Right atrium auricular region (tissue), 2 donors: ENCODE data around the gene DFFB. TPM values are rescaled to one million over a fixed set of nuclear protein-coding genes. Genes with fewer than 3 reads are reported as not detected.
A peak's percentile ranks its signal among the peaks of the same experiment; 100 is the strongest.

Experiments used
- DNase-seq: peaks from one replicate; pipeline ENCODE4 v3.0.0-alpha.2; 2019; ENCODE audit warnings: low spot score
- H3K27ac ChIP-seq, 2 donors: fragments of 200-600 bp; sonication (generic); 1 replicate in 1 of 2; 2 replicates in 1 of 2; pipeline ENCODE4 v1.5.1; 2016 to 2019
- H3K27me3 ChIP-seq, 2 donors: fragments of 200-600 bp; sonication (generic); one replicate each; pipeline versions ENCODE4 v1.5.1 to v1.6.0; 2017 to 2019
- H3K36me3 ChIP-seq: fragments of 200-600 bp; sonication (generic); one replicate; pipeline ENCODE4 v1.5.1; 2016
- H3K4me1 ChIP-seq, 2 donors: fragments of 200-600 bp; sonication (generic); one replicate each; pipeline versions ENCODE4 v1.5.1 to v1.6.0; 2017 to 2019
- H3K4me3 ChIP-seq, 2 donors: fragments of 200-600 bp; sonication (generic); 1 replicate in 1 of 2; 2 replicates in 1 of 2; pipeline ENCODE4 v1.5.1; 2017 to 2019; ENCODE audit warnings: mild to moderate bottlenecking in 1 of 2, moderate library complexity in 1 of 2
- H3K9me3 ChIP-seq, 2 donors: fragments of 200-600 bp; sonication (generic); one replicate each; pipeline ENCODE4 v1.5.1; 2019
- total RNA-seq, 2 donors: library from RNA; depleted of rRNA; stranded (reverse); fragments of >200 nt; gene quantifications; one replicate each; pipeline ENCODE4 v1.1.0, GENCODE V29; 2016
- TF ChIP-seq, protein P1 (sequence below), 2 donors: fragments of 200-600 bp; sonication (generic); IDR thresholded peaks; one replicate each; pipeline ENCODE4 v1.5.1; 2019; ENCODE audit warnings: antibody characterized with exemption in 2 of 2

The DFFB gene
- total RNA-seq, 2 donors from 2014 or later = 3.2 to 5.3 TPM

DNA sequence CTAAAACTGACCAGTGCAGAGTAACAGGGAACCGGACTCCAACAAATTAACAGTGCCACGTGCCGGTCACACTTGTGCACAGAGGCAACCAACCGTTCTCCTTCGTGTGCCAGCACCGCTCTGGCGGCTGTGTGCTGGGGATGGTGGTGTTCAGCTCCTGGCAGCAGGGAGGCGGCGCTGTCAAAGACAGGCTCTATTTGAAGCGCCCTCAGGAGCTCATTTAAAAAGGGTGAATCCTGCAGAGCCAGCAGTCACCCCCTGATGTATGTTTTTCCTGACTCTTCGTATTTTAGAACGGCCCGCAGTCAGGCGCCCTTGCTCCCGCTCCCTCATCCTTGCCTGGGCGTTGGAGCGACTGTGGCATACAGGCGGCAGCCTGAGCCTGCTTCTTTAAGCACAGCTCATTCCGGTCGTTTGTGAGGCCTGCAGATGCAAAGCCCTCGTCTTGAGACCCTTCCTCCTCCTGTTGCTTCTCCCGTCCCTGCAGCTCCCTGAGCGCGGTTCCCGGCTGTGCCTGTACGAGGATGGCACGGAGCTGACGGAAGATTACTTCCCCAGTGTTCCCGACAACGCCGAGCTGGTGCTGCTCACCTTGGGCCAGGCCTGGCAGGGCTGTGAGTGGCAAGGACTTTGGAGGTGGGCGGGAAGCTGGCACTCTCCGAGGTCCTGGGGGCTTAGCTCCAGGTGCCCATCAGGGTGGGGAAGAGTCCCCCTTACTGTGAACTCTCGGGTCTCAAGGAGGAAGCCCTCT, 1.1 kb downstream of the DFFB start:
- DNase-seq = no peak
- Histone ChIP-seq H3K27ac (no peak overlapping the region), H3K36me3 (no peaks in the 10 kb centered on the region), H3K4me3 (peak overlapping the region; percentile 72 to 96), H3K9me3 (no peaks in the 10 kb centered on the region), H3K27me3 (no peaks in the 10 kb centered on the region), H3K4me1 (peaks cover 0 to 21% of the 10 kb centered on the region in 2 donors)
- TF ChIP-seq, protein P1, sequence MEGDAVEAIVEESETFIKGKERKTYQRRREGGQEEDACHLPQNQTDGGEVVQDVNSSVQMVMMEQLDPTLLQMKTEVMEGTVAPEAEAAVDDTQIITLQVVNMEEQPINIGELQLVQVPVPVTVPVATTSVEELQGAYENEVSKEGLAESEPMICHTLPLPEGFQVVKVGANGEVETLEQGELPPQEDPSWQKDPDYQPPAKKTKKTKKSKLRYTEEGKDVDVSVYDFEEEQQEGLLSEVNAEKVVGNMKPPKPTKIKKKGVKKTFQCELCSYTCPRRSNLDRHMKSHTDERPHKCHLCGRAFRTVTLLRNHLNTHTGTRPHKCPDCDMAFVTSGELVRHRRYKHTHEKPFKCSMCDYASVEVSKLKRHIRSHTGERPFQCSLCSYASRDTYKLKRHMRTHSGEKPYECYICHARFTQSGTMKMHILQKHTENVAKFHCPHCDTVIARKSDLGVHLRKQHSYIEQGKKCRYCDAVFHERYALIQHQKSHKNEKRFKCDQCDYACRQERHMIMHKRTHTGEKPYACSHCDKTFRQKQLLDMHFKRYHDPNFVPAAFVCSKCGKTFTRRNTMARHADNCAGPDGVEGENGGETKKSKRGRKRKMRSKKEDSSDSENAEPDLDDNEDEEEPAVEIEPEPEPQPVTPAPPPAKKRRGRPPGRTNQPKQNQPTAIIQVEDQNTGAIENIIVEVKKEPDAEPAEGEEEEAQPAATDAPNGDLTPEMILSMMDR (IDR thresholded peaks at IDR 0.05) = no peak

DNA sequence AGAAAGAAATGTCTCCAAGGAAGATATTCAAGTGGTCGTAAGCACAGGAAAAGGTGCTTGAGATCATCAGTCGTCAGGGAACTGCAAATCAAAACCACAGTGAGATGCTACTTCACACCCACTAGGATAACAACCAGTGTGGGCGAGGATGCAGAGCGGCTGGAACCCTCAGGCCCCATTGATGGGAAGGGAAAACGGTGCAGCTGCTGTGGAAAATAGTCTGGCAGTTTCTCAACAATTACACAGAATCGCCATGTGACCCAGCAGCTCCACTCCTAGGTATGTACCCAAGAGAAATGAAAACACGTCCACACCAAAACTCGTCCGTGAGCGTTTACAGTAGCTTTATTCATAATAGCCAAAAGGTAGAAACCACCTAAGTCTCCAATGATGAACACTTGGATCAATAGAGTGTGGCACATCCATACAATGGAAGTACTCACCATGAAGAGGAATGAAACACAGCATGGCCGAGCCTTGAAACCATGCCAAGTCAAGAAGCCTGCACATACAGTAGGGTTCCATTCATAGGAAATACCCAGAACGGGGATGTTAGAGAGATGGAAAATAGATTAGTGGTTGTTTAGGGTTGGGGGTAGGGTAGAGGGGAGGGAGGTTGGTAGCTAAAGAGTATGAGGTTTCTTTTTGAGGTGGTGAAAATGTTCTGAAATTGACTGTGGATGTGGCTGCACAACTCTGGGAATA, 6.1 kb downstream of the DFFB start:
- H3K4me3 ChIP-seq = no peak overlapping the region

DNA sequence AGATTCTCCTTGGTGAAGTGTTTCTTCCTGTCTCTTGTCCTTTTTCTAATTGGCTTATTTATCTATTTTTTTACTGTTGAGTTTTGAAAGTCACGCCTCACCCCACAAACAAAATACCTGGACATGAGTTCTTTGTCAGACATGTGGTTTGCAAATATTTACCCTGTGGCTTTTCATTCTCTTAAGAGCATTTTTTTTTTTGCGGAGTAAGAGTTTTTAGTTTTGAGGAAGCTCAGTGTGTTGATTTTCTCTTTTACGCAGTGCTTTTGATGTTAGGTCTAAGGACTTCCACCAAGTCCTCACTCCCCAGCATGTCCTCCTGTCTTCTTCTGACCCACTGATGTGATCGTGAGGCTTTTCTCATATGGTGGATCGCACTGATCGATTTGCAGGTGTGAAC, 7.6 kb downstream of the DFFB start:
- no peak overlapping the region for H3K27ac ChIP-seq
- H3K27me3 ChIP-seq = no peaks in the 10 kb centered on the region
- no peaks in the 10 kb centered on the region for H3K9me3 ChIP-seq
- no peak for DNase-seq
- H3K36me3 ChIP-seq = peaks cover 12% of the 10 kb centered on the region
- TF ChIP-seq, protein P1 (IDR thresholded peaks at IDR 0.05) = no peak
- no peaks in the 10 kb centered on the region for H3K4me1 ChIP-seq
- H3K4me3 ChIP-seq = no peak overlapping the region

More for the DNA sequence above, 6.1 kb downstream of the DFFB start:
- Histone ChIP-seq H3K27ac (no peak overlapping the region), H3K9me3 (no peaks in the 10 kb centered on the region), H3K36me3 (peaks cover 5% of the 10 kb centered on the region), H3K27me3 (no peaks in the 10 kb centered on the region), H3K4me1 (peaks cover 0 to under 1% of the 10 kb centered on the region in 2 donors)
- TF ChIP-seq, protein P1 (IDR thresholded peaks at IDR 0.05) = no peak
- DNase-seq = no peak

DNA sequence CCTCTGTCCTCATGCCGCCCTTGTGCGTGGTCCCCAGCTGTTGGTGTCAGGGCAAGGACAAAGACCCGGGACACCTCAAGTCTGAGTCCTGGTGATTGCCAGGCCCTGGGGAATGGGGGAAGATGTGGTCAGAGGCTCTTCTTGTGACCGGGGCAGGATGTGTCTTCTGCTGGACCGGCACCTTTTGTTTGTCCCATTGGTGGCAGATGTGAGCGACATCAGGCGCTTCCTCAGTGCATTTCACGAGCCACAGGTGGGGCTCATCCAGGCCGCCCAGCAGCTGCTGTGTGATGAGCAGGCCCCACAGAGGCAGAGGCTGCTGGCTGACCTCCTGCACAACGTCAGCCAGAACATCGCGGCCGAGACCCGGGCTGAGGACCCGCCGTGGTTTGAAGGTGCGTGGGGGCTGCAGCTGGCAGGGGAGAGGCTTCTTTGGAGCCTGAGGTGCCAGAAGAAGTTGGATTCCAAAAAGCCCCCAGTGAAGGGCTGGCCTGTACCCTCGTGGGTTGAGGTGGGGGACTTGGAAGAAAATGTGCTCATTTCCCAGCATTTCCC, 8.4 kb downstream of the DFFB start:
- Histone ChIP-seq H3K27ac (no peak overlapping the region), H3K9me3 (no peaks in the 10 kb centered on the region), H3K36me3 (peaks cover 20% of the 10 kb centered on the region), H3K27me3 (no peaks in the 10 kb centered on the region), H3K4me1 (no peaks in the 10 kb centered on the region), H3K4me3 (no peak overlapping the region)
- TF ChIP-seq, protein P1 (IDR thresholded peaks at IDR 0.05) = no peak
- DNase-seq = no peak

DNA sequence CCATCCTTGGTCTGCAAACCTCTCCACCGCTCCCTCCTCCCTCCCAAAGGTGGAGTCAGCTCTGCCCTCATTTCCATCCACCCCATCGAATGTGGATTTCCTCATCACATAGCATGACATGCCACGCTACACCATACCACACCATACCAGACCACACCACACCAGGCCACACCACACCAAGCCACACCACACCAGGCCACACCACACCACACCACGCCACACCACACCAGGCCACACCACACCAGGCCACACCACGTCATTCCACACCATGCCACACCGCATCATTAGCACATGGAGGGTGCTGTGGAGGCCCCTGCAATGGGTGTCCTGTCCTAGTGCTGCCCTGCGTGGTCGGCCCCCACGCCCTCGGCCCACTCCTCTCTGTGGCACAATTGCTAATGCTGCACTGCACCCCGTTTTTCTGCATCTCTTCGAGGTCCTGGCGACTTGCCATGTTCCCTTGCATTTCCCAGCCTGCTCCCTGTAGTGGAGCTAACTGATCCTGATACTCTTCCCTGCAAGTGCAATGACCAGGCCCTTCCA, 11.3 kb downstream of the DFFB start:
- TF ChIP-seq, protein P1 (IDR thresholded peaks at IDR 0.05) = no peak
- Histone ChIP-seq H3K4me1 (no peaks in the 10 kb centered on the region), H3K36me3 (peaks cover 34% of the 10 kb centered on the region)

More for the DNA sequence above, 11.3 kb downstream of the DFFB start:
- DNase-seq = no peak
- Histone ChIP-seq H3K27ac (no peak overlapping the region), H3K4me3 (no peak overlapping the region), H3K9me3 (no peaks in the 10 kb centered on the region), H3K27me3 (no peaks in the 10 kb centered on the region)
